NB4 (cell line): Measurements from ENCODE around the gene SGSM2.

ENCODE experiments used
- CTCF ChIP-seq: IDR thresholded peaks from one replicate; pipeline ENCODE4 v1.5.1; 2012; ENCODE audit warnings: low read depth, low read length
- POLR2A ChIP-seq: IDR thresholded peaks from 2 replicates; pipeline ENCODE4 v1.6.1; 2011; ENCODE audit warnings: mild to moderate bottlenecking; ENCODE audit not compliant: insufficient read length; ENCODE audit errors: extremely low read depth

GRCh38 chr17:2423271-2423670 lies 86.0 kb downstream of the SGSM2 start:
- TF ChIP-seq POLR2A, result no peak
- TF ChIP-seq CTCF, result no peak
